OCI-LY1 (cell line): ENCODE results near the gene SPOCD1.

Experiments
- H2AFZ ChIP-seq: fragments of 200-600 bp; sonication (generic), shearing (Covaris generic); 2 replicates; pipeline ENCODE4 v1.6.0; 2014; ENCODE audit warnings: antibody characterized with exemption, mild to moderate bottlenecking, low read length
- H3F3A ChIP-seq: fragments of 200-600 bp; sonication (generic), shearing (Covaris generic); 2 replicates; pipeline ENCODE4 v1.6.0; 2014; ENCODE audit warnings: mild to moderate bottlenecking, antibody characterized with exemption, low read length, moderate library complexity; ENCODE audit not compliant: insufficient read depth
- H3K27ac ChIP-seq: fragments of 200-600 bp; sonication (generic); 2 replicates; pipeline ENCODE4 v1.5.1; 2014; ENCODE audit warnings: low read length, mixed run types, mild to moderate bottlenecking, low read depth; ENCODE audit not compliant: poor library complexity, severe bottlenecking
- H3K27me3 ChIP-seq: fragments of 200-600 bp; sonication (generic); 2 replicates; pipeline ENCODE4 v1.6.0; 2014; ENCODE audit warnings: antibody characterized with exemption, mild to moderate bottlenecking, low read length, moderate library complexity; ENCODE audit not compliant: insufficient read depth
- H3K36me3 ChIP-seq: fragments of 200-600 bp; sonication (generic); 2 replicates; pipeline ENCODE4 v1.6.1; 2014; ENCODE audit warnings: mild to moderate bottlenecking, antibody characterized with exemption, low read length, moderate library complexity, mixed read lengths; ENCODE audit not compliant: insufficient read depth
- H3K4me1 ChIP-seq: fragments of 200-600 bp; sonication (generic); 2 replicates; pipeline ENCODE4 v1.5.1; 2014; ENCODE audit warnings: mild to moderate bottlenecking, low read length, moderate library complexity; ENCODE audit not compliant: insufficient read depth, severe bottlenecking
- H3K4me2 ChIP-seq: fragments of 200-600 bp; sonication (generic), shearing (Covaris generic); 2 replicates; pipeline ENCODE4 v1.6.1; 2014; ENCODE audit warnings: low read length
- H3K4me3 ChIP-seq: fragments of 200-600 bp; sonication (generic); 2 replicates; pipeline ENCODE4 v1.5.1; 2014; ENCODE audit warnings: low read length, low read depth, mild to moderate bottlenecking, mixed read lengths; ENCODE audit not compliant: poor library complexity, severe bottlenecking
- H3K79me2 ChIP-seq: fragments of 200-600 bp; shearing (Covaris generic); 2 replicates; pipeline ENCODE4 v1.6.1; 2016; ENCODE audit warnings: mixed run types, low read length, mixed read lengths; ENCODE audit not compliant: insufficient read depth
- H3K9ac ChIP-seq: fragments of 200-600 bp; sonication (generic), shearing (Covaris generic); 2 replicates; pipeline ENCODE4 v1.6.1; 2014; ENCODE audit warnings: mild to moderate bottlenecking, low read length, mixed read lengths
- H3K9me2 ChIP-seq: fragments of 200-600 bp; sonication (generic), shearing (Covaris generic); 2 replicates; pipeline ENCODE4 v1.6.1; 2014; ENCODE audit warnings: low read depth, mild to moderate bottlenecking, low read length, mixed read lengths
- H3K9me3 ChIP-seq: fragments of 200-600 bp; shearing (Covaris generic); 2 replicates; pipeline ENCODE4 v1.6.1; 2014; ENCODE audit warnings: low read length, mixed read lengths
- H4K20me1 ChIP-seq: fragments of 200-600 bp; sonication (generic), shearing (Covaris generic); 2 replicates; pipeline ENCODE4 v1.6.0; 2016; ENCODE audit warnings: mild to moderate bottlenecking, low read length; ENCODE audit not compliant: insufficient read depth
- EZH2 ChIP-seq: fragments of 200-600 bp; sonication (generic), shearing (Covaris generic); IDR thresholded peaks from 2 replicates; pipeline ENCODE4 v1.8.0; 2017; ENCODE audit warnings: borderline replicate concordance, mixed run types, mild to moderate bottlenecking, antibody characterized with exemption, low read length, moderate library complexity, mixed read lengths
- TF ChIP-seq, protein P1 (sequence below): fragments of 200-600 bp; sonication (generic), shearing (Covaris generic); IDR thresholded peaks from 2 replicates; pipeline ENCODE4 v1.5.1; 2017; ENCODE audit warnings: mild to moderate bottlenecking, antibody characterized with exemption, low read length, moderate library complexity, mixed read lengths

SPOCD1 gene

DNA sequence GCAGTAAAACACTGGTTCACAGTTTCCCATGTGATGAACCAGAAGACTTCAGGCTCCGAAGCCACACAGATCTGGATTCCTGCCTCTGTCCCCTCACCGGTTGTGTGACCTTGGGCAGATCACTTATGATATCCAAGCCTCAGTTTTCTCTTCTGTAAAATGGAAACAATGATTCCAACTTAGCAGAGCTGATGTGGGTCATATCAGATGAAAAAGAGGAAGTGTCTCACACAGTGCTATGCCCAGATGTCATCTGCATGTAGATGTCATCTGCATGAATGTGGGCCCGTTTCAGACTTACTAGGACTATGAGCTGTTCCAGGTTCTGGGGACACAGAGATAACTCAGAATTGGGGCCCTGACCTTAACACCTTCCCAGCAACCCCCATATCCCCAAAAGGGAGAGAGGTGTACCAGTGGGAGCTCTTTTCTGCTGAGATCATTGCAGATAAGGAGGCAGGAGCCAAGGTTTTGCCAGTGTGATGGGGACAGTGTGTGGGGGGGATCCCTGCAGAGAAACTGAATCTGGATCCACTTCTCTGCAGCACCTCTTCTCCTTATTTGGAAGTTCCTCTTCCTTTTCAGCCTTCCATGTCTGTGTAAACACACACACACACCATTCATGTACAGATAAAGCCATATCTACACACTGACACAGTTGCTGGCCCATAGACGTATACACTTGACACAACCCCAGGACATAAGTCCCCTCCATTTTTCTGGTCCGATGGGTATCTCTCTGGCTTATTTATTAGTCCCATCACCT lies 46.7 kb downstream of the SPOCD1 start:
- no peaks in the 10 kb centered on the region for H3F3A ChIP-seq
- H3K9me2 ChIP-seq, result no peaks in the 10 kb centered on the region
- no peaks in the 10 kb centered on the region for H3K36me3 ChIP-seq
- peaks cover 50% of the 10 kb centered on the region for H3K4me1 ChIP-seq
- no peaks in the 10 kb centered on the region for H3K9me3 ChIP-seq
- no peak for TF ChIP-seq EZH2
- TF ChIP-seq, protein P1, sequence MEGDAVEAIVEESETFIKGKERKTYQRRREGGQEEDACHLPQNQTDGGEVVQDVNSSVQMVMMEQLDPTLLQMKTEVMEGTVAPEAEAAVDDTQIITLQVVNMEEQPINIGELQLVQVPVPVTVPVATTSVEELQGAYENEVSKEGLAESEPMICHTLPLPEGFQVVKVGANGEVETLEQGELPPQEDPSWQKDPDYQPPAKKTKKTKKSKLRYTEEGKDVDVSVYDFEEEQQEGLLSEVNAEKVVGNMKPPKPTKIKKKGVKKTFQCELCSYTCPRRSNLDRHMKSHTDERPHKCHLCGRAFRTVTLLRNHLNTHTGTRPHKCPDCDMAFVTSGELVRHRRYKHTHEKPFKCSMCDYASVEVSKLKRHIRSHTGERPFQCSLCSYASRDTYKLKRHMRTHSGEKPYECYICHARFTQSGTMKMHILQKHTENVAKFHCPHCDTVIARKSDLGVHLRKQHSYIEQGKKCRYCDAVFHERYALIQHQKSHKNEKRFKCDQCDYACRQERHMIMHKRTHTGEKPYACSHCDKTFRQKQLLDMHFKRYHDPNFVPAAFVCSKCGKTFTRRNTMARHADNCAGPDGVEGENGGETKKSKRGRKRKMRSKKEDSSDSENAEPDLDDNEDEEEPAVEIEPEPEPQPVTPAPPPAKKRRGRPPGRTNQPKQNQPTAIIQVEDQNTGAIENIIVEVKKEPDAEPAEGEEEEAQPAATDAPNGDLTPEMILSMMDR, result no peak
- peaks cover 5% of the 10 kb centered on the region; the same call in 1 of the 2 replicates for H3K27me3 ChIP-seq
- H3K79me2 ChIP-seq, result no peaks in the 10 kb centered on the region
- no peak overlapping the region for H3K9ac ChIP-seq
- H4K20me1 ChIP-seq, result no peaks in the 10 kb centered on the region
- no peak overlapping the region for H2AFZ ChIP-seq
- no peak overlapping the region for H3K4me3 ChIP-seq
- peak overlapping the region; percentile 61 for H3K27ac ChIP-seq
- peak overlapping the region; percentile 15; the same call in 1 of the 2 replicates for H3K4me2 ChIP-seq

DNA sequence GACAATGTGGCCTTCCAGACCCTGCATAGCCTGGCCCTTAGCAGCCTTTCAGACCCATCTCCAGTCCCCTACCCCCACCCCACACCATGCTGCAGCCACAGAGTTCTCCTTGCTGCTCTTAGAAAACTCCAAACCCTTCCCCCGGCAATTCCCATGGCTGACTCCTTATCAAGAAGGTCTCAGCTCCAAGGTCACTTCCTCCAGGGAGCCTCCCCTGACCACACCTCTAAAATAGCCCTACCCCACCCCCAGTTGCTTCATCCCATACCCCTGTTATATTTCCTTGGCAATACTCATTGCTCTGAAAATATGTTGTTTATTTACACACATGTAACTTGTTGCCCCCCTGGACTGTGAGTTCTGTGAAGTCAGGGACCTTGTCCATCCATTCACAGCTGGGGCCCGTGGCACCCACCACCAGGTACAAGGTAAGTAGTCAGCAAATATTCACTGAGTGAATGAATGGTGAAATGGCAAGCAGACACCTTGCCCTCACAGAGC lies 47.4 kb downstream of the SPOCD1 start:
- H3K4me2 ChIP-seq, result peak overlapping the region; percentile 15; the same call in 1 of the 2 replicates
- H3K9ac ChIP-seq, result no peak overlapping the region
- H3K36me3 ChIP-seq, result no peaks in the 10 kb centered on the region
- peaks cover 51% of the 10 kb centered on the region for H3K4me1 ChIP-seq
- H4K20me1 ChIP-seq, result no peaks in the 10 kb centered on the region
- no peaks in the 10 kb centered on the region for H3K9me2 ChIP-seq
- TF ChIP-seq, protein P1, result no peak
- no peak for TF ChIP-seq EZH2
- no peaks in the 10 kb centered on the region for H3K9me3 ChIP-seq
- no peaks in the 10 kb centered on the region for H3F3A ChIP-seq
- peak overlapping the region; percentile 61 for H3K27ac ChIP-seq
- H3K79me2 ChIP-seq, result no peaks in the 10 kb centered on the region
- no peak overlapping the region for H2AFZ ChIP-seq
- no peak overlapping the region for H3K4me3 ChIP-seq
- H3K27me3 ChIP-seq, result peaks cover 5% of the 10 kb centered on the region; the same call in 1 of the 2 replicates

DNA sequence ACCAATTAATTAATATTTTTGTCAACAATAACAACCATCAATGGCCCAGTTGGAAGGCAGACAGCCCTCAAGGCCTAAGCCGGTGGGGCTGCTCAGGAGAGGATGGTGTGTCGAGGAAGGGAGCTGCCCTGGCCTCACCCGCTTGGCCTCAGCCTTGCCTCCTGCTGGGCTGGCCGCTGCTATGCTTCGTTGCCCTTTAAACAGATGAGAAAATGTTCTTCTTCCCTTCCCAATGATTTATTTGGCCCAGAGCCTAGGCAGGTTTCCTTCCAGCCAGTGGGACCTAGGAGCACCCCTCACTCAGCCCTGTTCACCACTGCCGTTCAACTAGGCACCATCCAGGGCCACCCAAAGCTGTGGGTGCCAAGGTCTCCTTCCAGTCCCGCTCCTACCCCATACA lies 48.6 kb downstream of the SPOCD1 start:
- Histone ChIP-seq H3K9me2 (no peaks in the 10 kb centered on the region), H3K27ac (no peak overlapping the region), H3K4me2 (no peak overlapping the region)

More for the DNA sequence above, 48.6 kb downstream of the SPOCD1 start:
- no peaks in the 10 kb centered on the region for H3K36me3 ChIP-seq
- TF ChIP-seq EZH2, result no peak
- TF ChIP-seq, protein P1, result no peak
- no peaks in the 10 kb centered on the region for H3K9me3 ChIP-seq
- H4K20me1 ChIP-seq, result no peaks in the 10 kb centered on the region
- H3K9ac ChIP-seq, result no peak overlapping the region
- no peak overlapping the region for H2AFZ ChIP-seq
- H3K4me1 ChIP-seq, result peaks cover 49% of the 10 kb centered on the region
- peaks cover 5% of the 10 kb centered on the region; the same call in 1 of the 2 replicates for H3K27me3 ChIP-seq
- H3F3A ChIP-seq, result no peaks in the 10 kb centered on the region
- H3K79me2 ChIP-seq, result no peaks in the 10 kb centered on the region
- no peak overlapping the region for H3K4me3 ChIP-seq
